Endothelial cell of umbilical vein (primary cell): ENCODE results near the gene OSBP2.
"Not testable (repeated sequence)": the region's sequence is repeated elsewhere in the genome, so short reads cannot be mapped to it uniquely, and the experiment has no call there.

Experiments
- EZH2 ChIP-seq: IDR thresholded peaks from 2 replicates; pipeline ENCODE4 v1.6.1; 2012; ENCODE audit warnings: borderline replicate concordance, low read depth, mild to moderate bottlenecking, moderate library complexity, low read length, inconsistent platforms; ENCODE audit not compliant: severe bottlenecking
- JUN ChIP-seq: IDR thresholded peaks from 2 replicates; pipeline ENCODE4 v1.6.1; 2011; ENCODE audit warnings: borderline replicate concordance, low read depth; ENCODE audit not compliant: insufficient read length, insufficient read depth
- MYC ChIP-seq: IDR thresholded peaks from one replicate; pipeline ENCODE4 v1.6.1; 2011; ENCODE audit warnings: mild to moderate bottlenecking, low read depth, low read length
- POLR2A ChIP-seq: IDR thresholded peaks from 2 replicates; pipeline ENCODE4 v1.6.1; 2012; ENCODE audit warnings: low read depth, mild to moderate bottlenecking, control low read depth, low read length
- POLR2AphosphoS5 ChIP-seq: IDR thresholded peaks from 2 replicates; pipeline ENCODE4 v1.6.1; 2012; ENCODE audit warnings: low read depth, mild to moderate bottlenecking, control low read depth, low read length, moderate library complexity; ENCODE audit not compliant: insufficient read depth
- TF ChIP-seq, protein P1 (sequence below), 2 donors: IDR thresholded peaks; 1 replicate in 1 of 2; 2 replicates in 1 of 2; pipeline ENCODE4 v1.5.1; 2011; ENCODE audit warnings: low read length in 2 of 2, mild to moderate bottlenecking in 2 of 2, moderate library complexity in 2 of 2, control low read depth in 1 of 2, inconsistent platforms in 1 of 2, low read depth in 1 of 2; ENCODE audit not compliant: insufficient read depth in 1 of 2; ENCODE audit errors: extremely low read depth in 1 of 2
- TF ChIP-seq, protein P2 (sequence below): IDR thresholded peaks from 2 replicates; pipeline ENCODE4 v1.6.1; 2011; ENCODE audit not compliant: insufficient read depth, insufficient read length

DNA sequence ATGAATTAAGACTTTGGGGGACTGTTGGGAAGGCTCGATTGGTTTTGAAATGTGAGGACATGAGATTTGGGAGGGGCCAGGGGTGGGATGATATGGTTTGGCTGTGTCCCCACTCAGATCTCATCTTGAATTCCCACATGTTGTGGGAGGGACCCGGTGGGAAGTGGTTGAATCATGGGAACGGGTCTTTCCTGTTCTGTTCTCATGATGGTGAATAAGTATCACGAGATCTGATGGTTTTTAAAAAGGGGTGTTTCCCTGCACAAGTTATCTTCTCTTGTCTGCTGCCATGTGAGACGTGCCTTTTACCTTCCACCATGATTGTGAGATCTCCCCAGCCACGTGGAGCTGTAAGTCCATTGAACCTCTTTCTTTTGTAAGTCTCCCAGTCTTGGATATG is 82.5 kb downstream of the OSBP2 start:
- TF ChIP-seq, protein P1, sequence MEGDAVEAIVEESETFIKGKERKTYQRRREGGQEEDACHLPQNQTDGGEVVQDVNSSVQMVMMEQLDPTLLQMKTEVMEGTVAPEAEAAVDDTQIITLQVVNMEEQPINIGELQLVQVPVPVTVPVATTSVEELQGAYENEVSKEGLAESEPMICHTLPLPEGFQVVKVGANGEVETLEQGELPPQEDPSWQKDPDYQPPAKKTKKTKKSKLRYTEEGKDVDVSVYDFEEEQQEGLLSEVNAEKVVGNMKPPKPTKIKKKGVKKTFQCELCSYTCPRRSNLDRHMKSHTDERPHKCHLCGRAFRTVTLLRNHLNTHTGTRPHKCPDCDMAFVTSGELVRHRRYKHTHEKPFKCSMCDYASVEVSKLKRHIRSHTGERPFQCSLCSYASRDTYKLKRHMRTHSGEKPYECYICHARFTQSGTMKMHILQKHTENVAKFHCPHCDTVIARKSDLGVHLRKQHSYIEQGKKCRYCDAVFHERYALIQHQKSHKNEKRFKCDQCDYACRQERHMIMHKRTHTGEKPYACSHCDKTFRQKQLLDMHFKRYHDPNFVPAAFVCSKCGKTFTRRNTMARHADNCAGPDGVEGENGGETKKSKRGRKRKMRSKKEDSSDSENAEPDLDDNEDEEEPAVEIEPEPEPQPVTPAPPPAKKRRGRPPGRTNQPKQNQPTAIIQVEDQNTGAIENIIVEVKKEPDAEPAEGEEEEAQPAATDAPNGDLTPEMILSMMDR (IDR thresholded peaks at IDR 0.05; ENCODE audit: extremely low read depth in 1 of 2, insufficient read depth in 1 of 2, low read depth in 1 of 2, low read length in 2 of 2), result not testable (repeated sequence)
- not testable (repeated sequence) for TF ChIP-seq POLR2A, EZH2, JUN, POLR2AphosphoS5, MYC
- TF ChIP-seq, protein P2, sequence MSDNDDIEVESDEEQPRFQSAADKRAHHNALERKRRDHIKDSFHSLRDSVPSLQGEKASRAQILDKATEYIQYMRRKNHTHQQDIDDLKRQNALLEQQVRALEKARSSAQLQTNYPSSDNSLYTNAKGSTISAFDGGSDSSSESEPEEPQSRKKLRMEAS, result not testable (repeated sequence)
